SJCRH30 (cell line): Measurements from ENCODE around the gene PHLPP1. TPM values are rescaled to one million over a fixed set of nuclear protein-coding genes. Genes with fewer than 3 reads are reported as not detected.
A peak's percentile ranks its signal among the peaks of the same experiment; 100 is the strongest.

Experiments
- DNase-seq, 2 experiments: peaks; one replicate each; pipeline ENCODE4 v3.0.0-alpha.2; 2015 to 2020
- H3K27ac ChIP-seq: fragments of 250-450 bp; sonication (Bioruptor Pico); 2 replicates; pipeline ENCODE4 v1.5.1; 2020; ENCODE audit warnings: mild to moderate bottlenecking, moderate library complexity
- H3K27me3 ChIP-seq: fragments of 250-450 bp; sonication (Bioruptor Pico); 2 replicates; pipeline ENCODE4 v1.5.1; 2020; ENCODE audit warnings: mild to moderate bottlenecking, moderate library complexity
- H3K36me3 ChIP-seq: fragments of 250-450 bp; sonication (Bioruptor Pico); 2 replicates; pipeline ENCODE4 v1.5.1; 2020; ENCODE audit warnings: mild to moderate bottlenecking, moderate library complexity
- H3K4me1 ChIP-seq: fragments of 250-450 bp; sonication (Bioruptor Pico); 2 replicates; pipeline ENCODE4 v1.5.1; 2020; ENCODE audit warnings: mild to moderate bottlenecking, moderate library complexity
- H3K4me3 ChIP-seq: fragments of 250-450 bp; sonication (Bioruptor Pico); 2 replicates; pipeline ENCODE4 v1.5.1; 2020; ENCODE audit warnings: mild to moderate bottlenecking, moderate library complexity
- H3K9me3 ChIP-seq: fragments of 250-450 bp; sonication (Bioruptor Pico); replicated peaks from 2 replicates; pipeline ENCODE4 v1.5.1; 2020; ENCODE audit warnings: mild to moderate bottlenecking, moderate library complexity
- total RNA-seq: library from RNA; depleted of rRNA; stranded (reverse); fragments of >200 nt; shearing (Covaris generic); gene quantifications from 2 replicates; pipeline ENCODE4 v1.2.3, GENCODE V29; 2014

The PHLPP1 gene
- total RNA-seq, 1 experiment from 2014 or later, result 10.9 TPM

DNA sequence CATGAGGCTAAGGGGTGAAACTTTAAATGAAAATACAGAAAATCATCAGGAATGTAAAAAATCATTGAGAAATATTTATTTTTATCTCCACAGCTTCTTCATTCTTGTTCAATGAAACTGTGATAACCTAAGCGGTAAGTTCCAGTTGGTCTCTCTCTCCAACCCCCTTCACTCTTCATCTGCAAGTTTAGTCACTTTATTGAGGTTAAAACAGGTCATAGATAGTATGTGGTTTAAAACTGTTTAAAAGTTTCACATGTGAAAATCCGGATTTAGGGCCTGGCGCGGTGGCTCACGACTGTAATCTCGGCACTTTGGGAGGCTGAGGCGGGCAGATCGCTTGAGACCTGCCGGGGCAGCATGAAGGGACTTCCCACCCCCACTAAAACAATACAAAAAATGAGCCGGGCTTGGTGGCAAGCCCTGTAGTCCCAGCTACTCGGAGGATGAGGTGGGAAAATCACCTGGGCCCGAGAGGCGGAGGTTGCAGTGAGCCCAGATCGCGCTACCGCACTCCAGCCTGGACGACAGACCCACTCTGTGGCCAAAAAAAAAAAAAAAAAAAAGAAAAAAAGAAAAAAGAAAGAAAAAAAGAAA is 1.6 kb upstream of the PHLPP1 start:
- no peaks in the 10 kb centered on the region for H3K9me3 ChIP-seq
- DNase-seq, result no peak
- no peaks in the 10 kb centered on the region; the same call in 1 of the 2 replicates for H3K4me1 ChIP-seq
- H3K27ac ChIP-seq, result no peak overlapping the region
- H3K27me3 ChIP-seq, result no peaks in the 10 kb centered on the region
- H3K4me3 ChIP-seq, result no peak overlapping the region
- no peaks in the 10 kb centered on the region for H3K36me3 ChIP-seq

DNA sequence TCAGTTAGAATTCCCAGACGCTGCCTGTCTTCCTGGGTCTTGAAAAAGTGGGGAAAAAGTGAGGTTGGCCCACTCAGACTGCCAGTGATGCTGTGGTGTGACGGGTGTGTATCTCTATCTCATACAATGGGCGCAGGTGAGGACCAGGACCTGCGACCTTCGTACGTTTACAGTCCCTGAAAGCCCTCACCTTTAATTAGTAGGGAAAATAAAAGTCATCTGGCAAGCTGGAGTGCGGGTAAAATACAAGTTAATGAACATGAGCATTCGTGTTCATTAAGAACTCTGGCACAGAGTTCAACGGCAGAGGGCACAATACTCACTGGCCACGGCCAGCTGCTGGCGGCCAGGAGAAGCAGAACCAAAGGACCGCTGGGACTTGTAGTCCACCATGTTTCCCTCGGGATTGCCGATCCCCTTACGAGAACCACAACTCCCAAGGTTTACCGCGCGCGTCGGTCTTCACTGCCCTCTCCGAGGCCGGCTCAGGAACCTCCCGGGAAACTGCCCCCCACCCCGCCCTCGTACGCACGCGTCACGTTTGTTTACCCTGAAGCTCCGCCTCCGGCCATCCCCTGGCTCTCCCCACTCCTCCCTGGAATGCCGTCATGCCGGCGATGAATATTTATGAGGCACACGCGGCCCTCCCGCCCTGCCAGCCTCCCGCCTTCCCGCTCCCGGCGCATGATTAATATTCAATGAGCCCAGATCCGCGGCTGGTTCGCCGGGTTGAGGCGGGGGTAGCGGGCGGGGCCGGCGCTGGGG is 488 bp upstream of the PHLPP1 start:
- no peaks in the 10 kb centered on the region for H3K9me3 ChIP-seq
- peak; percentile 97 to 98 for DNase-seq
- H3K27me3 ChIP-seq, result no peaks in the 10 kb centered on the region
- H3K36me3 ChIP-seq, result no peaks in the 10 kb centered on the region
- H3K27ac ChIP-seq, result peak overlapping the region; percentile 72
- H3K4me3 ChIP-seq, result peak overlapping the region; percentile 77
- H3K4me1 ChIP-seq, result no peaks in the 10 kb centered on the region; the same call in 1 of the 2 replicates

DNA sequence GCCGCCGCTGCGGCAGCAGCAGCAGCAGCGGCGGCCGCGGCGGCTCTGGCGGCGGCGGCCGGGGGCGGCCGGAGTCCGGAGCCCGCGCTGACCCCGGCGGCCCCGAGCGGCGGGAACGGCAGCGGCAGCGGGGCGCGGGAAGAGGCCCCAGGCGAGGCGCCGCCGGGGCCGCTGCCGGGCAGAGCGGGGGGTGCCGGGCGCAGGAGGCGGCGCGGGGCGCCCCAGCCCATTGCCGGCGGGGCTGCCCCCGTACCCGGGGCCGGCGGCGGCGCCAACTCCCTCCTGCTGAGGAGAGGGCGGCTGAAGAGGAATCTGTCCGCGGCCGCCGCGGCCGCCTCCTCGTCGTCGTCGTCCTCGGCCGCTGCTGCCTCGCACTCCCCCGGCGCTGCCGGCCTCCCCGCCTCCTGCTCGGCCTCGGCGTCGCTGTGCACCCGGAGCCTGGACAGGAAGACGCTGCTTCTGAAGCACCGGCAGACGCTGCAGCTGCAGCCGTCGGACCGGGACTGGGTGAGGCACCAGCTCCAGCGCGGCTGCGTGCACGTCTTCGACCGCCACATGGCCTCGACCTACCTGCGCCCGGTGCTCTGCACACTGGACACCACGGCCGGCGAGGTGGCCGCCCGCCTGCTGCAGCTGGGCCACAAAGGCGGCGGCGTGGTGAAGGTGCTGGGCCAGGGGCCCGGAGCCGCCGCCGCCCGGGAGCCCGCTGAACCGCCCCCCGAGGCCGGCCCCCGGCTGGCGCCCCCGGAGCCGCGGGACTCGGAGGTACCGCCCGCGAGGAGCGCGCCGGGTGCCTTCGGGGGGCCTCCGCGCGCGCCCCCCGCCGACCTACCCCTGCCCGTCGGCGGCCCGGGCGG is 646 bp downstream of the PHLPP1 start:
- Histone ChIP-seq H3K36me3 (no peaks in the 10 kb centered on the region), H3K4me3 (peak overlapping the region; percentile 77), H3K27me3 (no peaks in the 10 kb centered on the region), H3K4me1 (no peaks in the 10 kb centered on the region; the same call in 1 of the 2 replicates), H3K27ac (peak overlapping the region; percentile 72), H3K9me3 (no peaks in the 10 kb centered on the region)
- DNase-seq, result peak; percentile 34 to 46

DNA sequence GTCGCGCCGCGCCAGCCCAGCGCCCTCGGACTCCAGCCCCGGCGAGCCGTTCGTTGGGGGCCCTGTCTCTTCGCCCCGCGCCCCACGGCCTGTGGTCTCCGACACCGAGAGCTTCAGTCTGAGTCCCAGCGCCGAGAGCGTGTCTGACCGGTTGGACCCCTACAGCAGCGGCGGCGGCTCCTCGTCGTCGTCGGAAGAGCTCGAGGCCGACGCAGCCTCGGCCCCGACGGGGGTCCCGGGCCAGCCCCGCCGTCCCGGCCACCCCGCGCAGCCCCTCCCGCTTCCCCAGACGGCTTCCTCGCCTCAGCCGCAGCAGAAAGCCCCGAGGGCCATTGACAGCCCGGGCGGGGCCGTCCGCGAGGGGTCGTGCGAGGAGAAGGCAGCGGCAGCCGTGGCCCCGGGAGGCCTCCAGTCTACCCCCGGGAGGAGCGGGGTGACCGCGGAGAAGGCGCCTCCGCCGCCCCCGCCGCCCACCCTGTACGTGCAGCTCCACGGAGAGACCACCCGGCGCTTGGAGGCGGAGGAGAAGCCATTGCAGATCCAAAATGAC is 1.4 kb downstream of the PHLPP1 start:
- DNase-seq, result peak; percentile 37 to 54
- no peak overlapping the region; the same call in 1 of the 2 replicates for H3K27ac ChIP-seq
- no peaks in the 10 kb centered on the region for H3K9me3 ChIP-seq
- H3K4me1 ChIP-seq, result no peaks in the 10 kb centered on the region; the same call in 1 of the 2 replicates
- H3K36me3 ChIP-seq, result no peaks in the 10 kb centered on the region
- H3K4me3 ChIP-seq, result peak overlapping the region; percentile 77
- H3K27me3 ChIP-seq, result no peaks in the 10 kb centered on the region

DNA sequence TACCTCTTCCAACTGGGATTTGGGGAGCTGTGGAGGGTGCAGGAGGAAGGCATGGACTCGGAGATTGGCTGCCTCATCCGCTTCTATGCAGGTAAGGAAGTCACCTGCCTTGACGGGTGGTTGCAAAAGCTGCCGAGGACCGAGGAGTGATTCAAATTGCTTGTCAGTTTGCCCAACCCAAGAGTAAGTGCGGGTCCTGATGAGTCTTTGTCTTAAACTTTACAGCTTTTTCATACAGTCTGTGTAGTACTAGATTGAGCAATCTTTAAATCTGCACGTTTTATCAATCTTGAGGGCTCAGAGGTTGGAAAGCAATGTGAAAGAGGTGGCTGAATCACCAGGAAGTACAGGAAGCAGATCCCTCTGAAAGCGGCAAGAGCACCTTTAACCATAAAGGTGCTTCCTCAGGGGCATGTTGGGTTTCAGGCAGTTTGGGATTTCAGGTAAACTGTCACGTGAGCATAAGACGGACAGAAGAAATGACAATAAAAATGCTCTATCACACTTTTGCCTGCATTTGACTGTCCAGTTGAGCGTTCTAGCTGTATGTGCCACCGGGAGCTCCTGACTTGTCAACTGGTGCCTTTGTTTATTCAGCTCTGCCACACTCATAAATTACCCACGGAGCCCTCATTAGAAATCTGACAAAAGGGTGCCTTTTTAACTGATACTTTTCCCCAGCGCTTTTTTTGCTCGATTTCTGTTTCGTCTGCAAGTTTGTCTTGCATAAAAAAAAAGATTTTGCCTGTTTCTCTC is 2.0 kb downstream of the PHLPP1 start:
- H3K4me1 ChIP-seq, result no peaks in the 10 kb centered on the region; the same call in 1 of the 2 replicates
- no peaks in the 10 kb centered on the region for H3K27me3 ChIP-seq
- no peaks in the 10 kb centered on the region for H3K9me3 ChIP-seq
- H3K27ac ChIP-seq, result no peak overlapping the region
- H3K4me3 ChIP-seq, result peak overlapping the region; percentile 77
- peak in 1 of 2 experiments; percentile 24 for DNase-seq
- H3K36me3 ChIP-seq, result no peaks in the 10 kb centered on the region

DNA sequence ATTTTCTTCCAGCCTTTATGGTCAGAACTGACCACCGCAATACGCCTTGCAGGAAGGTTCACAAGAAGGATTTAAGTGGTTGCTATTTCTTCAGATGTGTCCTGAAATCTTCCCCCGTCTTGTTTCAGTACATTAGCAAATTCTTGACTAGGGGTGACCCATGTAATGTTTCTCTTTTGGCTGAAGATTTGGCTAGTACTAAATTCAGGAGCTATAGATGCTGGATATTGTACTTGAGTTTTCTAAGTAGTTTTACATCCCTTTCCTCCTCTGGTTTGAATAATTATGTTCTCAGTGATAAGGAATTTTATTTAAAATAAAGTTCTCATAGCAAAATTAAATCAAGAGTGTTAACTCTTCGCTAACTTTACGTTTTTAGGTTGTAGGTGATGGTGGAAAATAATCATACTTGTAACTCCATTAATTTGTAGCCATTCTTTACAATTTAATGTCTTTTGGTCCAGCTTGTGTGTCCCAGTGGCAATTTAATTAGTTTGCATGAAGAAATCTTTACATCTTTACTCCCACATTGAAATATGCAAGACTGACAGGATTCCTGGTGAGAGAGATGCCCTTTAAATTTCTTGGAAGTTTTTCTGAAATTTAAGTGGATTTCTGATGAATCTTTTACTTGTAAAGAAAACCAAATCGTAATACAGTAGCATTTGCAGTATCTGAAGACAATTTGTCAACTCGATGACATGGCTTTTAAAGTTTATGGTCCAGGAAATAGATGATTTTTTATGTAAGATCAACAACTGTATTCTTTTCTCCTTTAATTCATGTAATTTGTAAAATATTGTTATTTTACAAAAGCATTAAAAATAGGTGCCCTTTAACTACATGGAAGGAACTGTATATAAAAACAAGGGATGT is 2.8 kb downstream of the PHLPP1 start:
- no peaks in the 10 kb centered on the region for H3K9me3 ChIP-seq
- no peak overlapping the region for H3K27ac ChIP-seq
- no peak for DNase-seq
- H3K4me3 ChIP-seq, result peak overlapping the region; percentile 77
- H3K4me1 ChIP-seq, result no peaks in the 10 kb centered on the region; the same call in 1 of the 2 replicates
- H3K36me3 ChIP-seq, result no peaks in the 10 kb centered on the region
- no peaks in the 10 kb centered on the region for H3K27me3 ChIP-seq

DNA sequence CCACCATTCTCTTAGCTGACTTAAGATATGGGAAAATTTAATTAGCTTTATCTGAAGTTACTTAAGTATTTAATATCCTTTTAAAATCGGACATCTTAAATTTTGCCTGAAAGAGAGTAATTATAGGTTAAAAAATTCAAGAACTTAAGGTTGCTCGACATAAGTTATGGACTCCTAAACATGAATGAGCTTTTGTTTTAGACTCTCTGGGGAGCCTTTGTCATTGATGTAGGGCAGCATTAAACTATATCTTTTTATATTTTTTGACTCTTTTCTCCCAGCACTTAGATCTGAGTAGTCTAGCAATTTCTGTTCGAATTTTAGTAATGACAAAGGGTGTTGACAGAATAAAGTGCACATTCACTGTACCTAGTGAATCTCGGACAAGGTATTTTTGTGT is 4.7 kb downstream of the PHLPP1 start:
- Histone ChIP-seq H3K27ac (no peak overlapping the region), H3K9me3 (no peaks in the 10 kb centered on the region), H3K36me3 (no peaks in the 10 kb centered on the region), H3K4me1 (no peaks in the 10 kb centered on the region; the same call in 1 of the 2 replicates), H3K27me3 (no peaks in the 10 kb centered on the region), H3K4me3 (no peak overlapping the region)
- no peak for DNase-seq

DNA sequence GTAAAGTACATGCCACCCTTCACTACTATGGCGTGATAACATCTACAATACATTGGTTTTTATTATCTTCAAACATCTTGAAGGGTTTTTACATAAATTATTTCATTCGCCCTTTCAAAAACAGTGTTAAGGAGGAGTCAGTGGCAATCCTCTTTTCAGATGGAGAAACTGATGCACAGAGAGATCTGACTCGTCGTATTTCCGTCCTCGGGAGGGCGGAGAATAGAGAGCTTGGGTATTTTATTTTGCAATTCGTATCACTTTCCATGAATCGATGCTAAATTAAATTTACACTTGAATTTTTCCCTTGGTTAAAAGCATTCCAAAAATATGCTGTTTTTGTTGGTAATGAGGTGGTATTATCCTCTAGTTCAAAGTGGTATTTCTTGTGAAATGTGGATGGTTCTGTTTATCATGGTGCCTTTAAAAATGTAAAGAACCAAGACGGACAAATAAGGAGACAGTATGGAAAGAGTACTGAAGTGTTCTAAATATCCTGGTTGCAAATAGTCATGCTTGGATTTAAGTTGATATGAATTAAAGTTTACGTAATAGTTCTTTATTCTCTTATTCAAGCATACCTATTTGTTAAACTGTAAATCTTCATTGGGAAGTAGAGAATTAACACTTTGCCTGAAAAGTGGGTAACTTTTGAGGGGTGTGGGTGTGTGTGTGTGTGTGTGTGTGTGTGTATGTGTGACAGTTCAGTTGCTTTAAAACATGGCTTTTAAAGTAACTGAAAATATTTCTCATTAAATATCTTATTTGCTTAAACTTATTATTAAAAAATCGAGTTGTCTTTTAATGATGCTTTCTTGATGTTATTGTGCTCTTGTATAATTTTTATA is 5.6 kb downstream of the PHLPP1 start:
- Histone ChIP-seq H3K27me3 (no peaks in the 10 kb centered on the region), H3K4me1 (no peaks in the 10 kb centered on the region; the same call in 1 of the 2 replicates), H3K27ac (no peak overlapping the region), H3K36me3 (no peaks in the 10 kb centered on the region), H3K9me3 (no peaks in the 10 kb centered on the region), H3K4me3 (no peak overlapping the region)
- DNase-seq, result no peak

DNA sequence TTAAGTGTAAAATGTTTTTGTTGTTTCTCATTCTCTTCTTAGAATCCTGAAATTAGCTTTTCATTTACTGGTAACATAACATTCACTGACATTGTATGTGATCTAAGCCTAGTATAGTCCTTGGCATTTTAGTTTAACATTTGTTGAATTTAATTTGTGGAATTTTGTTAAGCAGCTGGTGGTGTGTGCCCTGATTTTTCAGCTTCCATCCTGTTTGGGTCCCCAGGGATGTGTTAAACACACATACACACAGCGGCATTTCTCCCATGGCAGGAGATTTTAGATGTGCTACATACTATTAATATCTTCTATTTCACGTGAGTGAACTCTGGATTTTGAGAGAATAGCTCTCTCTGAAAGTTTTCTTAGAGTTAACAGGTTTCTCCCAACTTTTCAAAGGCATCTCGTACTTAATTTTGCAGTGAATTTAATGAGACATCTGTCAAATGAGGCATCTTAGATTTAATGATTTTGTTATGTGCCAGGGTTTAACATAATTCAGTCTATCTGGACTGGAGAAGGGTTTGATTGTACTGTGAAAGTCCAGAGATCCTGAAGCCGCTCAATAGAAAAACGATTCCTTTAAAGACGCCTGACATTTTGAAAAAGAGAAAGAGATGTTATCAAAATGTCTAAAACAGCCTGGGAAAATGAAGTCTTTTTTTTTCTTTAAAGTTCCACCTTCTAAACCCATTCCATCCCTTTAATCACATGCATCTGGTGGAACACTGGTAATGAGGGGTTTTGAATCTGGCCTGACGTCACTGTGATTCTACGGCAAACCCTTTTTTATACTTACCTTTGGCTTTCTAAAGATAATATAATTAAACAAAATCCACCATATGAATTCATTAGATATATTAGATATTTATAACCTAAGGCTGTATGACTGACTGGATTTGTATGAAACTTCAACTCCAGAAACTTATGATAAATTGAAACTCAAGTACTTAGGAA is 6.8 kb downstream of the PHLPP1 start:
- H3K4me1 ChIP-seq, result no peaks in the 10 kb centered on the region; the same call in 1 of the 2 replicates
- H3K4me3 ChIP-seq, result no peak overlapping the region
- no peaks in the 10 kb centered on the region for H3K36me3 ChIP-seq
- H3K27me3 ChIP-seq, result no peaks in the 10 kb centered on the region
- H3K27ac ChIP-seq, result no peak overlapping the region
- H3K9me3 ChIP-seq, result no peaks in the 10 kb centered on the region
- DNase-seq, result peak in 1 of 2 experiments; percentile 12

DNA sequence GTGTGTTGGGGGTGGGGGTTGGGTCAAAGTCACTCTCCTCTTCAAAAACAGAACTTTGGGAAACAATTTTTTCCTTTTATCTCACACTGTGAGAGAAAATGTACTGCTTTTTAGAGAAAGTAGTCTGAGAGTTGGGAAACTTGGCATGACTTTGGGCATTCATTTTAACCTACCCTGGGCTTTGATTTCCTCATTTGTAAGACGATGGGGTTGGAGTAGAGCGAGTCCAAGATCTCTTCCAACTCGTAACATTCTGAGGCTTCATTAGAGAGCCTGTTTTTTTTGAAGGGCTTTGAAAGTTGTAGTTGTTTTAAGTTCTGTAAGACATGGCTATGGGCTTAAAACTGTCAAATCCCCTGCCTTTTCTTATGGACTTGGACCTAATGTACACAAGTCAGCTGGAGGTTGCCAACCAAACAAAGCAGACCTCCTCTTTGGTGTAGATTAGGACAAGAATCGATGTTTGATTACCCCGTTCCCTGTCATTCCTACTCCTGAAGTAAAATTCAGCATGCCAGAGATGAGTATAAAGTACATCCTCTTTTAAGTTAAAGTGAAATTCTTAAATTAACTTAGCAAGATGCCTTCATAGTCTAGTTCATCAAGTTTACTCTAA is 8.4 kb downstream of the PHLPP1 start:
- Histone ChIP-seq H3K36me3 (no peaks in the 10 kb centered on the region), H3K4me1 (no peaks in the 10 kb centered on the region), H3K4me3 (no peak overlapping the region), H3K27ac (no peak overlapping the region), H3K27me3 (no peaks in the 10 kb centered on the region), H3K9me3 (no peaks in the 10 kb centered on the region)
- no peak for DNase-seq

DNA sequence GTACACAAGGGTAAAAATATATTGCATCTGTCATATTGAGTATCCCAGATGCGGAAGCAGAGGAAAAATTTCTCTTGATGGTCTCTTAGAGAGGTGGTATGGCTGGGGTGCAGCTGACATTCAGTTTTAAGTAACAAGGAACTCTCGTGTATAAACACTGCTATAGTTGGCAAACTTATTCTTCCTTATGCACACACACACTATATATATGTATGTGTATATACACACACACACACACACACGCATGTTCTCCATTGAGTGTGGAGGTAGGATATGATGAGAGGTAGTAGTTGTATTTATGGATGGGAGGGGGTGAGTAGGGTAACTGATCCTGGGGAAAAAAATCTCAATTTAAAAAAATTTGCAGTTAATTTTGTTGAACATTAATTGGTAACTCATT is 10.6 kb downstream of the PHLPP1 start:
- Histone ChIP-seq H3K9me3 (no peaks in the 10 kb centered on the region), H3K4me1 (no peaks in the 10 kb centered on the region), H3K27me3 (no peaks in the 10 kb centered on the region), H3K36me3 (no peaks in the 10 kb centered on the region), H3K27ac (no peak overlapping the region), H3K4me3 (no peak overlapping the region)
- no peak for DNase-seq
